Naive B cell (primary cell): ENCODE results near the gene SLC25A53. TPM values are rescaled to one million over a fixed set of nuclear protein-coding genes. Genes with fewer than 3 reads are reported as not detected.
A peak's percentile ranks its signal among the peaks of the same experiment; 100 is the strongest.
"Not testable (repeated sequence)": the region's sequence is repeated elsewhere in the genome, so short reads cannot be mapped to it uniquely, and the experiment has no call there.

Source experiments
- ATAC-seq, 2 donors: fragments of 150-1000 bp; cut with Tn5 transposase; 2 replicates each; pipeline ENCODE4 v1.10.0; 2021; ENCODE audit warnings: low read depth in 2 of 2, mild to moderate bottlenecking in 2 of 2, moderate library complexity in 2 of 2
- DNase-seq: peaks from one replicate; pipeline ENCODE4 v3.0.0; 2022
- H3K27ac Mint-ChIP-seq, 6 donors: one replicate each; pipeline ENCODE4 v1.8.0; 2020 to 2022; ENCODE audit warnings: mild to moderate bottlenecking in 6 of 6, mixed read lengths in 6 of 6, moderate library complexity in 5 of 6, inconsistent platforms in 2 of 6
- H3K27me3 Mint-ChIP-seq, 3 donors: one replicate each; pipeline ENCODE4 v1.8.0; 2021 to 2022; ENCODE audit warnings: mixed read lengths in 3 of 3, mild to moderate bottlenecking in 1 of 3
- H3K36me3 Mint-ChIP-seq, 2 donors: one replicate each; pipeline ENCODE4 v1.8.0; 2020 to 2022; ENCODE audit warnings: mixed read lengths in 2 of 2, inconsistent platforms in 1 of 2, mild to moderate bottlenecking in 1 of 2
- H3K4me1 Mint-ChIP-seq, 3 donors: one replicate each; pipeline ENCODE4 v1.8.0; 2020 to 2022; ENCODE audit warnings: mixed read lengths in 3 of 3, inconsistent platforms in 1 of 3, mild to moderate bottlenecking in 1 of 3, moderate library complexity in 1 of 3
- H3K4me3 Mint-ChIP-seq, 8 donors: one replicate each; pipeline ENCODE4 v1.8.0; 2020 to 2022; ENCODE audit warnings: mild to moderate bottlenecking in 8 of 8, mixed read lengths in 8 of 8, moderate library complexity in 8 of 8, inconsistent platforms in 2 of 8
- H3K9me3 Mint-ChIP-seq, 7 donors: one replicate each; pipeline ENCODE4 v1.8.0; 2020 to 2022; ENCODE audit warnings: mixed read lengths in 7 of 7, mild to moderate bottlenecking in 5 of 7, inconsistent platforms in 2 of 7, moderate library complexity in 1 of 7
- polyA plus RNA-seq, 6 donors: library from polyadenylated mRNA; unstranded; fragments of 300-500 nt; fragmentation: Illumina TruSeq; gene quantifications; one replicate each; pipeline ENCODE4 v1.2.3, GENCODE V29; 2021; ENCODE audit warnings: low read depth in 6 of 6

SLC25A53 gene
- polyA plus RNA-seq, 6 donors from 2014 or later: 11.1 to 14.7 (median 12.9) TPM

DNA sequence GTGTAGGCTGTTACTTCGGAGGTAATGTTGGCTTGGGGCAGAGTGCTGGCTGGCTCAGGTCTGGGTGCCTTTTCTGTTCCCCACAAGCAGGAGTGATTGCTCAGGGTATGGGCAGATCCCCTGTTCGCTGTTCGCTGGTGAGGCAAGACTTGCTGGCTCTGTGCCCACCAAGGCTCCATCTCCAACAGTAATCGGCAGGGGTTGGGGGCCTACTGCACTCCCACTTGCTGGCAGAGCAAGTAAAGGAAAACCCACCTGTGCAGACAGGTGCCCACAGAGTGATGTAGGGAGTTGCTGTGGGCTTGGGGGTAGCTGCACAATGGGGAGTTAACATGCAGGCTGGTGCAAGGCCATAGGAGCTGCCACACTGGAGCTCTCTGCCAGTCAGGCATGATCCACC is 72.7 kb downstream of the SLC25A53 start:
- ATAC-seq (no peak), DNase-seq (no peak)
- H3K4me3 Mint-ChIP-seq: no peak overlapping the region
- peaks cover 0 to 3% (median 0%) of the 10 kb centered on the region in 7 donors for H3K9me3 Mint-ChIP-seq
- peaks cover 8 to 12% (median 11%) of the 10 kb centered on the region in 3 donors for H3K27me3 Mint-ChIP-seq
- H3K36me3 Mint-ChIP-seq: no peaks in the 10 kb centered on the region
- no peak overlapping the region for H3K27ac Mint-ChIP-seq
- no peaks in the 10 kb centered on the region for H3K4me1 Mint-ChIP-seq

DNA sequence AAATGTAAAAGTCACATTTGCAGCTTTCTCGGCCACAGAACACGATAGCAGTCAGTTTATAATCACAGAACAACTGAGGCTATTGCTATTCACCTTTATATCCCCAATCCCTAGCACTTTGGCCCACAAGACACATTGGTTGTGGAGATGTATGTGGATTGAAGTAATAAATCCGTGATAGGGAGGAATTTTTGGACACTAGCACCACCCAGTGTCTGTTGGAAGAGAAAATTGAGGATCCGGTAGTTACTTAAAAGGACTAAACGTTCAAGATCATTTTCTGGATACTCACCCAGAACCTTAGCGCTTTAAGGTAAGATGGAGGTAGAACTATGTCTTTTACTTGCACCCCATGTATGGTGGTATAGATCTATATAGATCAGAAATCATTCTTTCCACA is 79.0 kb downstream of the SLC25A53 start:
- not testable (repeated sequence) for H3K27me3 Mint-ChIP-seq, H3K4me3 Mint-ChIP-seq, H3K9me3 Mint-ChIP-seq, ATAC-seq, H3K36me3 Mint-ChIP-seq, DNase-seq, H3K4me1 Mint-ChIP-seq, H3K27ac Mint-ChIP-seq

DNA sequence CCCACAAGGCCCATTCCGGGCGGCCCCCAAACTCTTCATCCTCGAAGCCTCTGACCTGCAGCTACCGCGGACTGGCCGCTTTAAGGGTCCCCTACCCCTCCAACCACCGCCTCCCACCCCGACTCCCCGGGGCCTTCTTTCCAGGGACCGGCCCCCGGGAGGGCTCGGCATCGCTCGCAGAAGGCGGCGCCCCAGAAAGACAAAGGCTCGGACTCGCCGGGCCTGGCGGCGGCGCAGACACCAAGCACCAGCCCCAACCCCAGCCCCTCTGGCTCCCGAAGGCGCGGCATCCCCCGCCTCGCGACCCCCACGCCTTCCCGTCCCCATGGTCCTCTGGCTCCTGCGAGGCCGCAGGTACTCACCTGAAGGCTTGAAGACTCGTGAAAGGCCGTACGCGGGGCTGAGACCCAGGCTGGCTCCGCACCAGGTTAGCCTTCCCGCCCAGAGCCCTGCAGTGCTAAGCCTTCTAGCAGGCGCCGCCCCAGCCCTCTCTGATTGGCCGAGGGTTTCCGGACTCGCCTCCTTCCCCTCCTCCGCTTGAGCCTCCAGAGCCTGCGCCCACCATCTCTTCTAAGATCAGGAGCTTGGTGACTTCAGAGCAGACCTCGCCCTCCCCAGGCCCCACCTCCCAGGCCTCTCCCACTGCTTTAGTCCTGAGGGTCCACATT is 80.9 kb downstream of the SLC25A53 start, which contains the start of gene TMSB15C:
Gene TMSB15C (minus strand): TSS at position 459 of the 668 bp plus-strand sequence.
- DNase-seq, H3K4me3 Mint-ChIP-seq, H3K4me1 Mint-ChIP-seq, H3K9me3 Mint-ChIP-seq, H3K27me3 Mint-ChIP-seq, H3K36me3 Mint-ChIP-seq, H3K27ac Mint-ChIP-seq: not testable (repeated sequence)
- ATAC-seq: peak; percentile 98 to 99

DNA sequence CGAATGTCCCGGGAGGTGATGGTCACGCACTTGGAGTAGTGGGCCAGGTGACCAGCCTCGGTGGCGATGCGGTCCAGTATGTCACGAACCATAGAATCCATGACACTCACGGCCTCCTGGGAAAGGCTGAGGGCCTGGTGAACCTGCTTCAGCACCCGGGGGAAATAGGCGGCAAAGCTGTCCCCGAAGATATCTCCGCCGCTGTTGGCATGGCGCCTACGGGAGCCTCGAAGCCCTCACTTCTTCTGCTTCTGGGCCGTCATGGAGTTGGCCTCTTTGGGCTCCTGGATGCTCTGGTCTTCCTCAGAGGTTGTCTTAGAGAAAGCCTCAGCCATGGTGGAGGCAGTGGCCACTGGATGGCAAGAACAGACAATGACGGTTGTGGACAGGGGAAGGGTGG is 94.2 kb downstream of the SLC25A53 start:
- ATAC-seq, DNase-seq, H3K36me3 Mint-ChIP-seq, H3K4me1 Mint-ChIP-seq, H3K27me3 Mint-ChIP-seq, H3K4me3 Mint-ChIP-seq, H3K9me3 Mint-ChIP-seq, H3K27ac Mint-ChIP-seq: not testable (repeated sequence)

DNA sequence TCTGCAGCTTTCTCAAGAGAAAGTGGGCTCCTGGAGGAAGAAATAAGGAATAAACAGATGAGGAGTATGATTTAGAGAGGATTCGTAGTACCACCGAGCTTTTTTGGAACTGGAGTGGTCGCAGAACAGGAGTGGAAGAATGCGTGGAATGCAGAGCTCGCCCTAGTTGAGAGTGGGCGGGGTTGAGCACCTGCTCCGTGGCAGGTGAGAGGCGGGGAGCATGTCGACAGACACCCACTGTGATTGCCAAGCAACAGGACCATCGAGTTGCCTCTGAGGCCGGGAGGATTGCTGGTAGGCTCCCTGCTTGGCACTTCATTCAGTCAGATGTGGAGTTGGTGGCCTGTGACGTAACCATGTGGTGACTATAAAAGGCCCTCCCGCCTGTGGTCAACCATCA is 101.9 kb downstream of the SLC25A53 start:
- H3K36me3 Mint-ChIP-seq, H3K27ac Mint-ChIP-seq, H3K27me3 Mint-ChIP-seq, DNase-seq, H3K4me3 Mint-ChIP-seq, H3K4me1 Mint-ChIP-seq, ATAC-seq, H3K9me3 Mint-ChIP-seq: not testable (repeated sequence)

Other genes with a start within 250 kb of the SLC25A53 start
- 10 to 100 TPM; 12.4 to 38.5 (median 18.1) TPM for gene TMSB15B, start 194.4 kb downstream of the SLC25A53 start, polyA plus RNA-seq
- not detected for gene H2BW1, start 143.3 kb downstream of the SLC25A53 start, polyA plus RNA-seq
- gene H2BW2, start 117.1 kb downstream of the SLC25A53 start, polyA plus RNA-seq: not detected
- 1 to 10 TPM in 2 of 6 donors, under 1 TPM in 3, not detected in 1; 0.66 to 1.5 (median 0.90) TPM for gene TMSB15C, start 80.8 kb downstream of the SLC25A53 start, polyA plus RNA-seq
- 10 to 100 TPM; 14.1 to 30.6 (median 23.5) TPM for gene ZCCHC18, start 44.5 kb downstream of the SLC25A53 start, polyA plus RNA-seq
- 10 to 100 TPM in 5 of 6 donors, 1 to 10 TPM in 1; 8.5 to 14.4 (median 12.5) TPM for gene FAM199X, start 9.4 kb upstream of the SLC25A53 start, polyA plus RNA-seq
- gene ESX1, start 97.9 kb upstream of the SLC25A53 start, polyA plus RNA-seq: not detected